H1 (cell line): Measurements from ENCODE around the gene PRR14L.

Experiments
- ASH2L ChIP-seq: fragments of 200-600, 300-600 bp; sonication (generic); IDR thresholded peaks from one replicate; pipeline ENCODE4 v1.7.1; 2017; ENCODE audit warnings: low read length
- CBX8 ChIP-seq: fragments of 300-800, 300-1000 bp; sonication (generic); IDR thresholded peaks from 2 replicates; pipeline ENCODE4 v1.7.1; 2016; ENCODE audit warnings: low read depth, low read length, borderline replicate concordance
- CEBPB ChIP-seq: IDR thresholded peaks from 2 replicates; pipeline ENCODE4 v1.6.1; 2012; ENCODE audit warnings: low read depth, low read length
- CHD2 ChIP-seq: IDR thresholded peaks from 2 replicates; pipeline ENCODE4 v1.6.1; 2012; ENCODE audit warnings: low read length, improper control_type of control experiment
- EP300 ChIP-seq, 2 experiments: IDR thresholded peaks; 1 replicate in 1 of 2; 2 replicates in 1 of 2; pipeline ENCODE4 v1.6.1; 2011 to 2012; ENCODE audit warnings: low read depth in 2 of 2, low read length in 2 of 2, mild to moderate bottlenecking in 2 of 2, borderline replicate concordance in 1 of 2, inconsistent platforms in 1 of 2, moderate library complexity in 1 of 2
- EZH2 ChIP-seq: fragments of 200-600 bp; sonication (generic); IDR thresholded peaks from 2 replicates; pipeline ENCODE4 v1.7.1; 2012; ENCODE audit warnings: low read depth, mild to moderate bottlenecking, moderate library complexity, low read length, inconsistent platforms; ENCODE audit not compliant: severe bottlenecking
- GABPA ChIP-seq: IDR thresholded peaks from 2 replicates; pipeline ENCODE4 v1.6.1; 2011; ENCODE audit warnings: mild to moderate bottlenecking, low read length, moderate library complexity, borderline replicate concordance; ENCODE audit not compliant: insufficient read depth
- JUN ChIP-seq: IDR thresholded peaks from 2 replicates; pipeline ENCODE4 v1.6.1; 2011; ENCODE audit warnings: low read depth, mild to moderate bottlenecking, improper control_type of control experiment, low read length
- POLR2AphosphoS5 ChIP-seq: IDR thresholded peaks from 2 replicates; pipeline ENCODE4 v1.6.1; 2011; ENCODE audit warnings: low read depth, low read length
- RAD21 ChIP-seq, 2 experiments: IDR thresholded peaks in 1 of 2; conservative IDR thresholded peaks in 1 of 2; 2 replicates each; pipeline ENCODE4 v1.6.1; 2011; ENCODE audit warnings: low read depth in 2 of 2, low read length in 2 of 2, improper control_type of control experiment in 1 of 2, inconsistent platforms in 1 of 2, mild to moderate bottlenecking in 1 of 2, moderate library complexity in 1 of 2
- RXRA ChIP-seq: IDR thresholded peaks from 2 replicates; pipeline ENCODE4 v1.6.1; 2011; ENCODE audit warnings: low read depth, mild to moderate bottlenecking, low read length, moderate library complexity; ENCODE audit not compliant: insufficient read depth
- SP1 ChIP-seq: IDR thresholded peaks from 2 replicates; pipeline ENCODE4 v1.6.1; 2011; ENCODE audit warnings: low read depth, low read length
- YY1 ChIP-seq: IDR thresholded peaks from 2 replicates; pipeline ENCODE4 v1.6.1; 2011; ENCODE audit warnings: low read depth, mild to moderate bottlenecking, low read length
- TF ChIP-seq, protein P1 (sequence below), 3 experiments: IDR thresholded peaks; 1 replicate in 2 of 3; 2 replicates in 1 of 3; pipeline versions ENCODE4 v1.5.1 to v1.6.1; 2011; ENCODE audit warnings: low read length in 3 of 3, mild to moderate bottlenecking in 3 of 3, inconsistent platforms in 2 of 3, low read depth in 1 of 3, moderate library complexity in 1 of 3; ENCODE audit not compliant: insufficient read depth in 1 of 3; ENCODE audit errors: control extremely low read depth in 1 of 3

- TF ChIP-seq ASH2L (no peak), EP300 (IDR thresholded peaks at IDR 0.05; ENCODE audit: borderline replicate concordance in 1 of 2, low read depth in 2 of 2, low read length in 2 of 2) (no peak), RAD21 (IDR thresholded peaks at IDR 0.05 in 1 of 2, conservative IDR thresholded peaks at IDR 0.05 in 1 of 2; ENCODE audit: low read depth in 2 of 2, low read length in 2 of 2) (no peak), EZH2 (no peak), SP1 (no peak), POLR2AphosphoS5 (no peak), CEBPB (no peak), CBX8 (no peak), RXRA (no peak), CHD2 (no peak), YY1 (no peak), JUN (no peak), GABPA (no peak)
- TF ChIP-seq, protein P1, sequence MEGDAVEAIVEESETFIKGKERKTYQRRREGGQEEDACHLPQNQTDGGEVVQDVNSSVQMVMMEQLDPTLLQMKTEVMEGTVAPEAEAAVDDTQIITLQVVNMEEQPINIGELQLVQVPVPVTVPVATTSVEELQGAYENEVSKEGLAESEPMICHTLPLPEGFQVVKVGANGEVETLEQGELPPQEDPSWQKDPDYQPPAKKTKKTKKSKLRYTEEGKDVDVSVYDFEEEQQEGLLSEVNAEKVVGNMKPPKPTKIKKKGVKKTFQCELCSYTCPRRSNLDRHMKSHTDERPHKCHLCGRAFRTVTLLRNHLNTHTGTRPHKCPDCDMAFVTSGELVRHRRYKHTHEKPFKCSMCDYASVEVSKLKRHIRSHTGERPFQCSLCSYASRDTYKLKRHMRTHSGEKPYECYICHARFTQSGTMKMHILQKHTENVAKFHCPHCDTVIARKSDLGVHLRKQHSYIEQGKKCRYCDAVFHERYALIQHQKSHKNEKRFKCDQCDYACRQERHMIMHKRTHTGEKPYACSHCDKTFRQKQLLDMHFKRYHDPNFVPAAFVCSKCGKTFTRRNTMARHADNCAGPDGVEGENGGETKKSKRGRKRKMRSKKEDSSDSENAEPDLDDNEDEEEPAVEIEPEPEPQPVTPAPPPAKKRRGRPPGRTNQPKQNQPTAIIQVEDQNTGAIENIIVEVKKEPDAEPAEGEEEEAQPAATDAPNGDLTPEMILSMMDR (IDR thresholded peaks at IDR 0.05; ENCODE audit: control extremely low read depth in 1 of 3, insufficient read depth in 1 of 3, low read depth in 1 of 3, low read length in 3 of 3) = no peak
Observed at GRCh38 chr22:31715147-31715778, 34.7 kb downstream of the PRR14L start.
